Neural progenitor cell (in vitro differentiated cells): ENCODE data around the gene NOX3.

Source experiments
- EZH2 ChIP-seq: fragments of 200-600 bp; sonication (generic); IDR thresholded peaks from 2 replicates; pipeline ENCODE4 v1.6.1; 2017; ENCODE audit warnings: antibody characterized with exemption, mild to moderate bottlenecking, moderate library complexity
- TF ChIP-seq, protein P1 (sequence below): fragments of 200-600 bp; sonication (generic); IDR thresholded peaks from 2 replicates; pipeline ENCODE4 v1.5.1; 2017; ENCODE audit warnings: antibody characterized with exemption, mild to moderate bottlenecking

DNA sequence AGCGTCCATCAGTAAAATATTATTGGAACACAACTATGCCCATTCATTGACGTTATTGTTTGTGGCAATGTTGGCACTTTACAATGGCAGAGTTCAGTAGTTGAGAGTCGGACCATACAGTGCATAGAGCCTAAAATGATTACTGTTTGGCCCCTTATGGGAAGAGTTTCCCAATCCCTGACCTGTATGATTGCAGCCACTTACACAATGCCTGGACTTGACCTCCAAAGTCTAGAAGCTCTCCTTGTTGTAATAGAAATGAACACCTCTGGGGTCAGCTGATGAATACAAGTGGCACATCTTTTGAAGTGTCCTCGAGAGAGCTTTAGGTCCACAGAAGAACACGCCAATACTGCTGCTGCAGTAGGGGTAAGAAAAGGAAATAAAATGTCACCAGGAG, 59.0 kb downstream of the NOX3 start:
- TF ChIP-seq, protein P1, sequence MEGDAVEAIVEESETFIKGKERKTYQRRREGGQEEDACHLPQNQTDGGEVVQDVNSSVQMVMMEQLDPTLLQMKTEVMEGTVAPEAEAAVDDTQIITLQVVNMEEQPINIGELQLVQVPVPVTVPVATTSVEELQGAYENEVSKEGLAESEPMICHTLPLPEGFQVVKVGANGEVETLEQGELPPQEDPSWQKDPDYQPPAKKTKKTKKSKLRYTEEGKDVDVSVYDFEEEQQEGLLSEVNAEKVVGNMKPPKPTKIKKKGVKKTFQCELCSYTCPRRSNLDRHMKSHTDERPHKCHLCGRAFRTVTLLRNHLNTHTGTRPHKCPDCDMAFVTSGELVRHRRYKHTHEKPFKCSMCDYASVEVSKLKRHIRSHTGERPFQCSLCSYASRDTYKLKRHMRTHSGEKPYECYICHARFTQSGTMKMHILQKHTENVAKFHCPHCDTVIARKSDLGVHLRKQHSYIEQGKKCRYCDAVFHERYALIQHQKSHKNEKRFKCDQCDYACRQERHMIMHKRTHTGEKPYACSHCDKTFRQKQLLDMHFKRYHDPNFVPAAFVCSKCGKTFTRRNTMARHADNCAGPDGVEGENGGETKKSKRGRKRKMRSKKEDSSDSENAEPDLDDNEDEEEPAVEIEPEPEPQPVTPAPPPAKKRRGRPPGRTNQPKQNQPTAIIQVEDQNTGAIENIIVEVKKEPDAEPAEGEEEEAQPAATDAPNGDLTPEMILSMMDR = no peak
- TF ChIP-seq EZH2 = no peak
